Thyroid gland (tissue), 4 donors: ENCODE measurements around the gene PCBP4.
A peak's percentile ranks its signal among the peaks of the same experiment; 100 is the strongest.

Experiments
- CTCF ChIP-seq, 6 experiments: fragments of 200-600 bp in 3 of 6; fragments of 450-650 bp in 3 of 6; sonication (generic) in 3 of 6; IDR thresholded peaks; one replicate each; pipeline ENCODE4 v1.5.1; 2016 to 2019; ENCODE audit warnings: antibody characterized with exemption in 6 of 6, mild to moderate bottlenecking in 2 of 6, inconsistent platforms in 1 of 6, moderate library complexity in 1 of 6
- POLR2A ChIP-seq, 2 donors: fragments of 450-650 bp; IDR thresholded peaks; one replicate each; pipeline ENCODE4 v1.6.1; 2017; ENCODE audit warnings: antibody characterized with exemption in 2 of 2, mild to moderate bottlenecking in 2 of 2, moderate library complexity in 1 of 2

- TF ChIP-seq POLR2A (IDR thresholded peaks at IDR 0.05) (no peak), CTCF (IDR thresholded peaks at IDR 0.05) (peak in 2 of 6 experiments; percentile 12 to 36)
Observed at GRCh38 chr3:51974277-51974962, 7.2 kb upstream of the PCBP4 start.
